HepG2 (cell line): ENCODE results near the gene TRAPPC12. TPM values are rescaled to one million over a fixed set of nuclear protein-coding genes. Genes with fewer than 3 reads are reported as not detected.
A peak's percentile ranks its signal among the peaks of the same experiment; 100 is the strongest.

Experiments used
- ATF7-NPFF ChIP-seq: sonication (generic); formaldehyde crosslinking; IDR thresholded peaks from 2 replicates; pipeline ENCODE4 v1.8.1; 2023; ENCODE audit warnings: mild to moderate bottlenecking, low read depth, missing genetic modification reagents, moderate library complexity
- ATRX ChIP-seq: sonication (generic); formaldehyde crosslinking; IDR thresholded peaks from 2 replicates; pipeline ENCODE4 v1.4.0; 2020; ENCODE audit warnings: missing genetic modification reagents, borderline replicate concordance
- EP300 ChIP-seq, 3 experiments: sonication (generic) in 1 of 3; formaldehyde crosslinking in 1 of 3; IDR thresholded peaks; 2 replicates each; pipeline versions ENCODE4 v1.5.1 to v1.6.1; 2011 to 2020; ENCODE audit warnings: low read depth in 2 of 3, low read length in 2 of 3, borderline replicate concordance in 1 of 3, improper control_type of control experiment in 1 of 3, mild to moderate bottlenecking in 1 of 3, missing genetic modification reagents in 1 of 3, moderate library complexity in 1 of 3
- GTF3A ChIP-seq: sonication (generic); formaldehyde crosslinking; conservative IDR thresholded peaks from 2 replicates; pipeline ENCODE4 v1.4.0; 2020; ENCODE audit warnings: mild to moderate bottlenecking, missing genetic modification reagents
- NCOA5 ChIP-seq: sonication (generic); formaldehyde crosslinking; IDR thresholded peaks from 2 replicates; pipeline ENCODE4 v1.4.0; 2020; ENCODE audit warnings: missing genetic modification reagents
- NR2C2 ChIP-seq: sonication (generic); formaldehyde crosslinking; IDR thresholded peaks from 2 replicates; pipeline ENCODE4 v1.4.0; 2020; ENCODE audit warnings: missing genetic modification reagents, mild to moderate bottlenecking, moderate library complexity, borderline replicate concordance
- PAF1 ChIP-seq: IDR thresholded peaks from 2 replicates; pipeline ENCODE4 v1.6.1; 2016; ENCODE audit warnings: missing genetic modification reagents, missing compliant biosample characterization
- TEAD2 ChIP-seq: sonication (generic); formaldehyde crosslinking; IDR thresholded peaks from 2 replicates; pipeline ENCODE4 v1.9.0; 2021; ENCODE audit warnings: missing genetic modification reagents
- ZNF143 ChIP-seq: sonication (generic); formaldehyde crosslinking; IDR thresholded peaks from 2 replicates; pipeline ENCODE4 v1.4.0; 2020; ENCODE audit warnings: missing genetic modification reagents
- ZNF24 ChIP-seq: fragments of 450-650 bp; IDR thresholded peaks from 2 replicates; pipeline ENCODE4 v1.6.1; 2017; ENCODE audit warnings: antibody characterized with exemption, mild to moderate bottlenecking
- ZNF33B ChIP-seq: sonication (generic); formaldehyde crosslinking; IDR thresholded peaks from 2 replicates; pipeline ENCODE4 v1.5.1; 2020; ENCODE audit warnings: mild to moderate bottlenecking, missing genetic modification reagents
- ZNF761 ChIP-seq: sonication (generic); formaldehyde crosslinking; conservative IDR thresholded peaks from 2 replicates; pipeline ENCODE4 v1.4.0; 2020; ENCODE audit warnings: mild to moderate bottlenecking, missing genetic modification reagents
- ZNF781 ChIP-seq: sonication (generic); formaldehyde crosslinking; IDR thresholded peaks from 2 replicates; pipeline ENCODE4 v1.5.1; 2020; ENCODE audit warnings: borderline replicate concordance, mild to moderate bottlenecking, missing genetic modification reagents; ENCODE audit errors: not compliant biosample characterization
- ZSCAN22 ChIP-seq: sonication (generic); formaldehyde crosslinking; IDR thresholded peaks from 2 replicates; pipeline ENCODE4 v1.4.0; 2020; ENCODE audit warnings: mild to moderate bottlenecking, missing genetic modification reagents
- polyA plus RNA-seq, 8 experiments: library from polyadenylated mRNA; depleted of rRNA in 3 of 8; stranded (reverse) in 7 of 8; unstranded in 1 of 8; fragments of >200 nt; fragmentation: Illumina TruSeq in 4 of 8; extraction: Trizol in 4 of 8; gene quantifications; 2 replicates each; pipeline versions ENCODE4 v1.2.1 to v1.2.3, GENCODE V29; 2011 to 2016; ENCODE audit warnings: low read depth in 4 of 8, missing spikeins in 1 of 8, mixed read lengths in 1 of 8; ENCODE audit not compliant: insufficient read depth in 1 of 8
- total RNA-seq, 5 experiments: library from RNA; depleted of rRNA; stranded (reverse); fragments of >200 nt; fragmentation: Illumina TruSeq; extraction: Trizol; gene quantifications; 2 replicates each; pipeline ENCODE4 v1.2.3, GENCODE V29; 2016; ENCODE audit warnings: low read depth in 1 of 5
- TF ChIP-seq, protein P1 (sequence below): sonication (generic); formaldehyde crosslinking; IDR thresholded peaks from 2 replicates; pipeline ENCODE4 v1.4.0; 2020; ENCODE audit warnings: mild to moderate bottlenecking, missing genetic modification reagents

The TRAPPC12 gene
- total and polyA plus RNA-seq, 2 of the 13 experiments (the other 11 are each of a cell fraction or from before 2014, with no cell fraction given): 46.4 to 97.7 TPM

- TF ChIP-seq ATRX (CRISPR knock-in tag) (no peak), ZNF761 (no peak), NCOA5 (CRISPR knock-in tag) (no peak), ZNF781 (CRISPR knock-in tag) (no peak), NR2C2 (CRISPR knock-in tag) (no peak), ZNF24 (no peak), ZSCAN22 (CRISPR knock-in tag) (no peak), PAF1 (no peak), TEAD2 (CRISPR knock-in tag) (no peak), ZNF33B (CRISPR knock-in tag) (no peak), GTF3A (no peak), ATF7-NPFF (CRISPR knock-in tag) (no peak), ZNF143 (CRISPR knock-in tag) (no peak), EP300 (IDR thresholded peaks at IDR 0.05; ENCODE audit: low read depth in 2 of 2, low read length in 2 of 2) (no peak), EP300 (CRISPR knock-in tag; IDR thresholded peaks at IDR 0.05; ENCODE audit: borderline replicate concordance) (0 out of 2 replicates have a peak, but pooled peaks have one; percentile 26)
- TF ChIP-seq, protein P1, sequence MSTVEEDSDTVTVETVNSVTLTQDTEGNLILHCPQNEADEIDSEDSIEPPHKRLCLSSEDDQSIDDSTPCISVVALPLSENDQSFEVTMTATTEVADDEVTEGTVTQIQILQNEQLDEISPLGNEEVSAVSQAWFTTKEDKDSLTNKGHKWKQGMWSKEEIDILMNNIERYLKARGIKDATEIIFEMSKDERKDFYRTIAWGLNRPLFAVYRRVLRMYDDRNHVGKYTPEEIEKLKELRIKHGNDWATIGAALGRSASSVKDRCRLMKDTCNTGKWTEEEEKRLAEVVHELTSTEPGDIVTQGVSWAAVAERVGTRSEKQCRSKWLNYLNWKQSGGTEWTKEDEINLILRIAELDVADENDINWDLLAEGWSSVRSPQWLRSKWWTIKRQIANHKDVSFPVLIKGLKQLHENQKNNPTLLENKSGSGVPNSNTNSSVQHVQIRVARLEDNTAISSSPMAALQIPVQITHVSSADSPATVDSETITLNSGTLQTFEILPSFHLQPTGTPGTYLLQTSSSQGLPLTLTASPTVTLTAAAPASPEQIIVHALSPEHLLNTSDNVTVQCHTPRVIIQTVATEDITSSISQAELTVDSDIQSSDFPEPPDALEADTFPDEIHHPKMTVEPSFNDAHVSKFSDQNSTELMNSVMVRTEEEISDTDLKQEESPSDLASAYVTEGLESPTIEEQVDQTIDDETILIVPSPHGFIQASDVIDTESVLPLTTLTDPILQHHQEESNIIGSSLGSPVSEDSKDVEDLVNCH (CRISPR knock-in tag): no peak
Observed at GRCh38 chr2:3523551-3524041, 144.1 kb downstream of the TRAPPC12 start (continued).
